ENCODE results near the gene CEACAM4.

Gene CEACAM4

DNA sequence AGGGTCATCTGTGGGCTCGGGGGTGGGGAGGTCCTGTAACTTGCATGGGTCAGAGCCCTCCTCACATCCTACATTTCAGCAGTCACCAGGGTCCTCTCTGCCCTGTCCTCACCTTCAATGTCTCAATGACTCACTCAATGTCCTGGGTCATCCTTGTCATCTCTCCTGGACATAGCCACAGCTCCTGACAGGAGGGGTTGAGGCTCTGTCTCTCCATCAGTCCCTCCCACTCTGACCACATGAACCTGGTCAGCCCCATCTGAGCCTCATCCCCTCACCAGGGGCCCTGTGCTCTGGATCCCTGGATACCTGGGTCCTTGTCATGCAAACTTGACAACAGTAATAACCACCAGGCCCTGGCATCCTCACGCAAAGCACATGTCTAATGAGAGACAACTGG lies 37.5 kb downstream of the CEACAM4 start:
- POLR2A ChIA-PET (ENCODE audit: low non-redundant PET) = no interaction called here

DNA sequence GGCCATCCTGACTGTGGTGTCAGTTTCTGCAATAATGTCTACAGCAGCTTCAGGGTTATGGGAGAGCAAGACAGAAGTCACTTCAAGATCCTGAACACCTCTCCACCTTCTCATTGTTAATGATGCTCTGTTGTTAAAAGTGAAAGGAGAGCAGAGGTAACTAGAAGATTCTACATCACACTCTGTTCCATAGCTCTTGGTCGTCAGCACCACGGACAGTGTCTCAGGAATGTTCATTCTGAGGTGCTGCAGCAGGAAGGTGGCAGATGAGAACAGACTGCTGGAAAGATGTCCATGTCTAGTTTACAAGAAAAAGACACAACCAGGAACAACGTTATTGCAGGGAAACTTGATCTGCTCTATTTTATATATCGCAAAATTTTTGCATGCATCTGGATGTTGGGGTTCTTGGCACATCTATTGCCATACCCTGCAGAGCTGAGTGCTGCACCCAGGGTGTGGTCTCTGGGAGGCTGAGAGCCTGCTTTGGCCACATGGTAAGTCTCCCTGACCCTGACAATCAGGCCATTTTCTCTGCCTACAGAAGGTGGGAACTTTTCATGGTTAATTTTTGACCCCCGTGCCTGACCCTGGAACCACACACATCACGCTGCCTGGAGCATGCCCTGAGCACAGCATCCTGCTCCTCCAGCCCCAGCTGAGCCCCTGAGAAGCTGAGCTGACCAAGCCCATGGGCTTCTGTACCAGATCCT lies 38.2 kb downstream of the CEACAM4 start:
- TF ChIP-seq, protein P1, sequence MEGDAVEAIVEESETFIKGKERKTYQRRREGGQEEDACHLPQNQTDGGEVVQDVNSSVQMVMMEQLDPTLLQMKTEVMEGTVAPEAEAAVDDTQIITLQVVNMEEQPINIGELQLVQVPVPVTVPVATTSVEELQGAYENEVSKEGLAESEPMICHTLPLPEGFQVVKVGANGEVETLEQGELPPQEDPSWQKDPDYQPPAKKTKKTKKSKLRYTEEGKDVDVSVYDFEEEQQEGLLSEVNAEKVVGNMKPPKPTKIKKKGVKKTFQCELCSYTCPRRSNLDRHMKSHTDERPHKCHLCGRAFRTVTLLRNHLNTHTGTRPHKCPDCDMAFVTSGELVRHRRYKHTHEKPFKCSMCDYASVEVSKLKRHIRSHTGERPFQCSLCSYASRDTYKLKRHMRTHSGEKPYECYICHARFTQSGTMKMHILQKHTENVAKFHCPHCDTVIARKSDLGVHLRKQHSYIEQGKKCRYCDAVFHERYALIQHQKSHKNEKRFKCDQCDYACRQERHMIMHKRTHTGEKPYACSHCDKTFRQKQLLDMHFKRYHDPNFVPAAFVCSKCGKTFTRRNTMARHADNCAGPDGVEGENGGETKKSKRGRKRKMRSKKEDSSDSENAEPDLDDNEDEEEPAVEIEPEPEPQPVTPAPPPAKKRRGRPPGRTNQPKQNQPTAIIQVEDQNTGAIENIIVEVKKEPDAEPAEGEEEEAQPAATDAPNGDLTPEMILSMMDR (conservative IDR thresholded peaks at IDR 0.05; ENCODE audit: low read depth) = no peak
- DNase-seq (ENCODE audit: low spot score) = peak; percentile 49
- ChIA-PET POLR2A (ENCODE audit: low non-redundant PET) (no interaction called here), CTCF (interaction anchor here (0.5 to 1.1 kb wide), 4 partner anchors 9 to 46 kb away, joined by 3 to 7 read pairs (median 4); no protein-coding TSS in a partner anchor)
- no peak overlapping the region for H3K27ac ChIP-seq

More for the DNA sequence above, 37.5 kb downstream of the CEACAM4 start:
- TF ChIP-seq, protein P1 (conservative IDR thresholded peaks at IDR 0.05; ENCODE audit: low read depth) = no peak
- no peak overlapping the region for H3K27ac ChIP-seq
- CTCF ChIA-PET = no interaction called here
- no peak for DNase-seq (ENCODE audit: low spot score)

DNA sequence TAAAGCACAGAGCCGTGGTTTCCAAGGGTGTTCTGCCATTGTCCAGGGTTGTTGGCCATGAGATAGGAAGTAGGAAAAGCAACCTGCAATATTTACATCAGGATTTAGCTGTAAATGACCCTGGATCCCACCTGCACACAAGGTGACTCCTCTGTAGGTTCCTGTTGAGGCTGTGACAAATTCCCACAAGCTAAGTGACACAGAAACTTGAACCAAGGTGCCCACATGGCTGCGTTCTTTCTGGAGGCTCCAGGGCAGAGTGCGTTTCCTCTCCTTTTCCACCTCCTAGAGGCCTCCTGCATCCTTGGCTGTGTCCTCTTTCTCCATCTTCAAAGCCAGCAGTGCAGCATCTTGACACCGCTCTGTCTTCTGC lies 39.0 kb downstream of the CEACAM4 start:
- H3K27ac ChIP-seq = no peak overlapping the region
- no peak for DNase-seq (ENCODE audit: low spot score)
- ChIA-PET CTCF (interaction anchor here (0.5 to 1.1 kb wide), 3 partner anchors 10 to 45 kb away, joined by 3 to 7 read pairs (median 4); no protein-coding TSS in a partner anchor), POLR2A (ENCODE audit: low non-redundant PET) (no interaction called here)
- TF ChIP-seq, protein P1 (conservative IDR thresholded peaks at IDR 0.05; ENCODE audit: low read depth) = no peak

DNA sequence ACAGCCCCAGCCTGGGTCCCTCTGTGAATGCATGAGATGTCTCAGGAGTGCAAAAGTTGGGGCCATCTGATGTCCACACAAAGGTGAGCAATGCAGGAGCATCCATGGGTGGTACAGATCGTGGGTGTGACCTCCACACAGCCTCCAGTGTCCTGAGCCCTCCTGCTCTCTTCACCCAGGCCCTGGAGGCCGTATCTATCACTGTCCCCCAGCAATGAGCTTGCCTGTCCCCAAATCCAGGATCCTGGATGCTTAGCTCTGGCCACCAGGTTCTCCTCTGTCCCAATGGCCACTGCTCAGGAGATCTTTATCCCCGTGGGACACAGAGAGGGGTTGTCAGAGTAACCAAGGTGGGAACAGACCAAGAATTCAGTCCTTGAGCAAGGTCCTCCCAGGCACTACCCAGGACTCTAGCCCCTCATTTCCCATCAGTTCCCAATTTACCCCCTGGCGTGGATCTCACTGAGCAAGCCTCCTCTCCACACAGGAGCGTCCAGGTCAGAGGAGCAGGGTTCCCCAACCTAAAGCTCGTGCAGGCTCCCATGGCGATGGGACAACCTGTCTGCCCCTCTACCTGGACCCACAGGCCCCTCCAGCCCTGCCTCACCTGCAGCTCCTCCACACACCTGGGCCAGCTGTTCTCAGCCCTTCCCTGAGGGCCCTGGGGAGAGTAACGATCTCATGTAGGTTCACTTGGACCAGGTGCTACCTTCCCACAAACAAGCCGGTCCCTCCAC lies 39.6 kb downstream of the CEACAM4 start:
- no peak overlapping the region for H3K27ac ChIP-seq

DNA sequence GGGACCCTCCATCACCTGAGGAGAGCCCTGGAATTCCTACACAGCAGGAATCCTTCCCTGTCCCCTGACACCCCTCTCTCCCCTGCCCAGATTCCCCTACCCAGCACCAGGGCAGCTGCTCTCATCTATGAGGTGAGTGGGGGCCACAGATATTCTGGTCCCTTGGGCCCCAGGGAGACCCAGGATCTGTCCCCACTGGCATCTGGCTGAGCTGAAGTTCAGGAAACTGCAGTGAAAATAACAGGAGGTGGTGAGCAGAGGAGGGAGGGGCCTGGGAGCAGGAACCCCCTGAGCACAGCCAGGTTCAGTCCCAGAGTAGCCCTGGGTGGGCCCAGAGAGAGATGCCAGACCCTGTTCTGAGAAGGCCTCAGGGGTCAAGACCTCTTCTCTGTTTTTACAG lies 40.8 kb downstream of the CEACAM4 start:
- DNase-seq (ENCODE audit: low spot score) = no peak
- TF ChIP-seq, protein P1 (conservative IDR thresholded peaks at IDR 0.05; ENCODE audit: low read depth) = no peak
- no peak overlapping the region for H3K27ac ChIP-seq
- ChIA-PET POLR2A (ENCODE audit: low non-redundant PET) (no interaction called here), CTCF (no interaction called here)

More for the DNA sequence above, 39.6 kb downstream of the CEACAM4 start:
- TF ChIP-seq, protein P1 (conservative IDR thresholded peaks at IDR 0.05; ENCODE audit: low read depth) = no peak
- POLR2A ChIA-PET (ENCODE audit: low non-redundant PET) = no interaction called here
- CTCF ChIA-PET = no interaction called here
- no peak for DNase-seq (ENCODE audit: low spot score)

DNA sequence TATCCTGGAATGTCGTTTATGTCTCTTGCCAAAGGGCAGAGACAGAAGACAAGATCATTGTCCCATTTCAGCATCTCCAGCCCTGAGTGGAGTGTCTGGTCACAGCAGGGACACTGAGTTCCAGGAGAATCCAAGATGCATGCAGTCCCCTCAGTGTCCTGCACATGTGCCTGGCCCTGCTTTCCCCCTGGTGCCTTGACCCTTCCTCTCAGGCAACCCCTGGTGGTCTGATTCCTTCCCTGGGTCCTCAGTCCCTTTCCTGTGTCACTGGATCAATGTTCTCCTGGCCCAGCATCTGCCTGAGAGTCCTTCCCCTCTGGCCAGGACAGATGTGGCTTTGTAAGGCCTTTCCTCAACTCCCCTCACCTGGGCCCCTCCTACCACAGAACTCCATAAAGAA lies 41.9 kb downstream of the CEACAM4 start:
- TF ChIP-seq, protein P1 (conservative IDR thresholded peaks at IDR 0.05; ENCODE audit: low read depth) = no peak
- CTCF ChIA-PET = no interaction called here
- POLR2A ChIA-PET (ENCODE audit: low non-redundant PET) = no interaction called here
- DNase-seq (ENCODE audit: low spot score) = no peak
- H3K27ac ChIP-seq = no peak overlapping the region

All from RWPE1 (cell line).